Adrenal gland (tissue), 12 donors: Measurements from ENCODE around the gene GPR146. TPM values are rescaled to one million over a fixed set of nuclear protein-coding genes. Genes with fewer than 3 reads are reported as not detected.

Experiments
- DNase-seq, 7 donors: peaks; one replicate each; pipeline ENCODE4 v3.0.0-alpha.2; 2019 to 2020
- H3K27ac ChIP-seq, 5 donors: fragments of 200-600 bp; sonication (generic) in 4 of 5; 1 replicate in 3 of 5; 2 replicates in 2 of 5; pipeline versions ENCODE4 v1.5.1 to v1.8.0; 2016 to 2020; ENCODE audit warnings: mild to moderate bottlenecking in 1 of 5
- H3K27me3 ChIP-seq: fragments of 200-600 bp; 2 replicates; pipeline ENCODE4 v1.8.0; 2021
- H3K36me3 ChIP-seq, 2 donors: fragments of 200-600 bp; replicated peaks in 1 of 2; 1 replicate in 1 of 2; 2 replicates in 1 of 2; pipeline versions ENCODE4 v1.5.1 to v1.8.0; 2018 to 2022
- H3K4me1 ChIP-seq, 2 donors: fragments of 200-600 bp; replicated peaks in 1 of 2; 1 replicate in 1 of 2; 2 replicates in 1 of 2; pipeline versions ENCODE4 v1.5.1 to v1.8.0; 2018 to 2021
- H3K4me3 ChIP-seq, 4 donors: fragments of 200-600 bp; sonication (generic) in 3 of 4; one replicate each; pipeline ENCODE4 v1.5.1; 2016 to 2018
- H3K9me3 ChIP-seq, 3 donors: fragments of 200-600 bp; sonication (generic) in 1 of 3; replicated peaks in 1 of 3; 1 replicate in 2 of 3; 2 replicates in 1 of 3; pipeline versions ENCODE4 v1.5.1 to v1.8.0; 2016 to 2021
- CTCF ChIP-seq, 6 experiments: fragments of 450-650 bp in 4 of 6; fragments of 200-600 bp in 2 of 6; sonication (generic) in 1 of 6; IDR thresholded peaks; 1 replicate in 5 of 6; 2 replicates in 1 of 6; pipeline versions ENCODE4 v1.5.1 to v1.8.0; 2016 to 2021; ENCODE audit warnings: antibody characterized with exemption in 6 of 6, mild to moderate bottlenecking in 2 of 6, moderate library complexity in 1 of 6
- POLR2A ChIP-seq, 2 donors: fragments of 450-650 bp; IDR thresholded peaks; one replicate each; pipeline ENCODE4 v1.6.1; 2017; ENCODE audit warnings: antibody characterized with exemption in 2 of 2, mild to moderate bottlenecking in 2 of 2, moderate library complexity in 1 of 2
- WGBS, 4 donors: extraction: QIAGEN DNeasy Blood & Tissue Kit in 2 of 4; methylation state at CpG; one replicate each; pipeline versions ENCODE4 v1.1.5 to v1.1.7; 2013 to 2017; 5-methylcytosine and 5-hydroxymethylcytosine counted together
- intact Hi-C, 2 donors: fragments of 100-400 bp; cut with DNase I; formaldehyde crosslinking; loops; one replicate each; pipeline versions ENCODE4 v1.14.1 to v1.15.0; 2022 to 2023
- polyA plus RNA-seq, 3 donors: library from polyadenylated mRNA; stranded (reverse); fragments of 200-250 nt in 2 of 3; fragments of 350-450 nt in 1 of 3; fragmentation: Illumina TruSeq in 1 of 3; extraction: RNeasy Lipid Tissue Mini Kit (QIAGEN cat#74804) in 1 of 3; gene quantifications; one replicate each; pipeline ENCODE4 v1.2.3, GENCODE V29; 2013 to 2014
- total RNA-seq, 9 donors: library from RNA; depleted of rRNA in 4 of 9; stranded (reverse); fragments of >200 nt in 4 of 9; fragments of 120-200 nt in 1 of 9; fragmentation: NEBNext Ultra II Directional in 1 of 9; extraction: Animal tissue kit (Norgen Biotek cat#: 25700) in 1 of 9; gene quantifications; one replicate each; pipeline versions ENCODE4 v1.1.0 to v1.2.4, GENCODE V29; 2013 to 2023
- donor health status: healthy with polysubstance abuse.
- donor health status: Bipolar disorder and iron deficiency.
- donor health status: DM: yes; HTN: yes; CAD: no.
- donor health status: DM: no; HTN: no; CAD: no.
- donor health status: DM: no; HTN: no; CAD: no.
- donor health status: DM: yes; HTN: yes; CAD: no.

GPR146 gene
- total and polyA plus RNA-seq, 12 donors: 0.90 to 17.3 (median 8.7) TPM

- peak in 1 of 7 donors; percentile 13 for DNase-seq
- no peak for TF ChIP-seq CTCF (IDR thresholded peaks at IDR 0.05)
- TF ChIP-seq POLR2A (IDR thresholded peaks at IDR 0.05): no peak
- Histone ChIP-seq H3K36me3 (peaks cover 0 to 23% of the 10 kb centered on the region in 2 donors), H3K27me3 (no peaks in the 10 kb centered on the region), H3K4me3 (no peak overlapping the region), H3K9me3 (no peaks in the 10 kb centered on the region), H3K27ac (no peak overlapping the region), H3K4me1 (peaks cover 0 to 1% of the 10 kb centered on the region in 2 donors)
- 90 to 95% (median 94%) methylated on average over 18 to 20 of the region's 20 CpGs for WGBS, 4 donors
- intact Hi-C loops: no loop called here
Measured at GRCh38 chr7:1093916-1094508, 49.7 kb downstream of the GPR146 start.

- H3K9me3 ChIP-seq: no peaks in the 10 kb centered on the region
- DNase-seq: peak in 1 of 7 donors; percentile 12
- H3K4me1 ChIP-seq: no peaks in the 10 kb centered on the region
- 80 to 93% (median 86%) methylated on average over 10 to 14 of the region's 14 CpGs for WGBS, 4 donors
- intact Hi-C loops: no loop called here
- H3K36me3 ChIP-seq: peaks cover 0 to 23% of the 10 kb centered on the region in 2 donors
- H3K27me3 ChIP-seq: no peaks in the 10 kb centered on the region
- H3K27ac ChIP-seq: no peak overlapping the region
- TF ChIP-seq CTCF (IDR thresholded peaks at IDR 0.05): no peak
- TF ChIP-seq POLR2A (IDR thresholded peaks at IDR 0.05): no peak
- H3K4me3 ChIP-seq: no peak overlapping the region
Measured at GRCh38 chr7:1094870-1095269, 50.5 kb downstream of the GPR146 start.

- WGBS, 4 donors: 81 to 87% (median 85%) methylated on average over 15 to 23 of the region's 23 CpGs
- Histone ChIP-seq H3K9me3 (no peaks in the 10 kb centered on the region), H3K27ac (no peak overlapping the region), H3K36me3 (peaks cover 0 to 23% of the 10 kb centered on the region in 2 donors), H3K27me3 (no peaks in the 10 kb centered on the region), H3K4me1 (no peaks in the 10 kb centered on the region), H3K4me3 (no peak overlapping the region)
- TF ChIP-seq POLR2A (IDR thresholded peaks at IDR 0.05) (no peak), CTCF (IDR thresholded peaks at IDR 0.05) (no peak)
- DNase-seq: no peak
- intact Hi-C loops: no loop called here
Measured at GRCh38 chr7:1095621-1096155, 51.3 kb downstream of the GPR146 start.

DNA sequence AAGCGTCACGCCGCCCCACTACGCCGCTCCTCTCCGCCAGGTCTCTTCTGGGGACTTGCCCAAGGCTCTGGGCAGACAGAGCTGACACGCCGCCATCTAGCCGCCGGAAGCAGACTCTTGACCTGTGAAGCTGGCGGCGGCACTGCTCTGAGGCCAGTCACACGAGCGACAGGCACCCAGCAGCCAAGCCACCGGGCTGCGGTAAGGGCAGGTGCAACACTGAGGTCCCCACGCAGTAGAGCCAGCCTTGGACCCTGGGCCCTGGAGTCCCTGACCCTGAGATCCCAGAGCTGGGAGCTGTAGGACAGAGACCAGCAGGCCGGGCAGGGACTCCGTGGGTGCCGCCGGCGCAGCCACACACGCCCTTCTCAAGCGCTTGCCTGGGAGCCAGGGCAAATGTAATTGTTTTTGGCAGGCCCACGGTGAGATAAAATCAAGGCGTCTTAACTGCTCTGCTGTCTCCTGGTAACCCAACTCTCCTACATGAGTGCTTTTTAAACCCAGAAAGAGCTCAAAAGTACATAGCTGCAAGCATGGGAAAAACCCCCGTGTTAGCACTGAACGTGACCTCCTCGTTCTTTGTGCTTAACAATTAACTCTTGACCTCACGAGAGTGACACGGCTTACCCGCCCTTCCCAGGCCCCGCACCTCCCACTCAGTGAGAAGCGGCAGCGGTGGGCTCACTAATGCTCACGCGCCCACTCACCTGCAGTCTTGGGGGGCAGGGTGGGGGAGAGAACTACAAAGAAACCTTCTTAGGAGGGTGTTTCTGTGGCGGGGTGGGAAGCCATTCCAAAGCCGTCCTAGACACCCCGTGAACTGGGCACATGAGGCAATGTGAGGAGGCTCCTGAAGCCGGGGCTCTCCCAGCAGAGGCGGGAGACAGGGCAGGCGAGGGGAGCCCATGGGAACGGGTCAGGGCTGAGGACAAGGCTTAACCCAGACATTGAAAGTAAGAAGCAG is 52.1 kb downstream of the GPR146 start:
- no peaks in the 10 kb centered on the region for H3K27me3 ChIP-seq
- 82 to 91% (median 87%) methylated on average over 38 to 44 of the region's 44 CpGs for WGBS, 4 donors
- H3K4me3 ChIP-seq: no peak overlapping the region
- no peaks in the 10 kb centered on the region for H3K9me3 ChIP-seq
- H3K27ac ChIP-seq: no peak overlapping the region
- TF ChIP-seq CTCF (IDR thresholded peaks at IDR 0.05) (no peak), POLR2A (IDR thresholded peaks at IDR 0.05) (no peak)
- DNase-seq: no peak
- H3K4me1 ChIP-seq: no peaks in the 10 kb centered on the region
- H3K36me3 ChIP-seq: peaks cover 0 to 23% of the 10 kb centered on the region in 2 donors
- intact Hi-C loops: no loop called here
